T-helper 1 cell treated with Interleukin-12 subunit alpha and Interleukin-12 subunit beta and Interleukin-4 antibody, amounts not matched to agents 30 μg/mL and 1 μg/mL, for 36 hours (primary cell): Measurements from ENCODE around the gene SLC13A3.

Experiments
- H3K27ac Mint-ChIP-seq: one replicate; pipeline ENCODE4 v1.8.0; 2021; ENCODE audit warnings: mild to moderate bottlenecking, mixed read lengths
- H3K27me3 Mint-ChIP-seq: one replicate; pipeline ENCODE4 v1.8.0; 2021; ENCODE audit warnings: low read depth, mixed read lengths
- H3K36me3 Mint-ChIP-seq: one replicate; pipeline ENCODE4 v1.8.0; 2021; ENCODE audit warnings: low read depth, mixed read lengths
- H3K4me1 Mint-ChIP-seq: one replicate; pipeline ENCODE4 v1.8.0; 2021; ENCODE audit warnings: low read depth, mixed read lengths
- H3K4me3 Mint-ChIP-seq: one replicate; pipeline ENCODE4 v1.8.0; 2021; ENCODE audit warnings: mild to moderate bottlenecking, moderate library complexity, mixed read lengths
- H3K9me3 Mint-ChIP-seq: one replicate; pipeline ENCODE4 v1.8.0; 2021; ENCODE audit warnings: mixed read lengths

SLC13A3 gene

DNA sequence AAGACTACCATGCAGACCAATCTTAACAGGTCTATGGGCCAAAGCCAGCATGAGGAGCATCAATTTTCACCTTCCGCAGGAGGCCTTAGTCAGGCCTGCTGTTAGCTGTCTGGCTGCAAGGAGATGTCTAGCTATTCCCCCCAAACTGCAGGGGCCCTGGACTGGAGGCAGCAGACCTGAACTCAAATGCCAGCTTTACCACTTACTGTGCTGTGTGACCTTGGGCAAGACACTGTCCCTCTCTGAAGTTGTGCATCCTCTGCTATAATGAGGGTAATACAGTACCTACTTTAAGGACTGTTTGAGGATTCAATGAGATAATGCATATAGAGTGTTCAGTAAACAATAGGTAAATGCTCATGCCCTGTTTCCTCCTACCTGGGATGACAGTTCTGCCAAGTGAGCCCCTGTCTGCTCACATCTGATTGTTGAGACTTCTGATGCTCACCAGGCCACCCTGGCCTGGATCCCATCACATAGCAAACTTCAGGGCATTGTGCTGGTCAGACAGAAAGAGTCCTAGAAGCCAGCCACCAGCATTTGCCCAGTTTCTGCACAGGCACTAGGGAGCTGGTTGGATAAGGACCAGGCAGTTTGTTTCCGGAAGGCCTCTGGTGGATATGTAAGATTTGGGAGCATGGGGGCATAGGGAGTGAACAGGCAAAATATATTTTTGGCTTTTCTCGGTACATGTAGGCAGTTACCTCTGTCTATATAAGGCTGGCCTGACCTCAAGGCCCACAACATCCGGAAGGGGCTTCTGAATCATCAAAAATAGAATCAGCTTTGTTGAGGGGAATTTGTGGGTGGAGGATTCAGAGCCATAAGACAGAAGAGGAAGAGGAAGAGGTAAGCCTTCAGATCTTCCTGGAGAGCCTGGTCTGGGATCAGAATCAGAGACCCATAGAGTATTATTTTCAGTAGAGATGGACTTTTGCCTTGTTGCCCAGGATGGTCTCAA is 98.5 kb downstream of the SLC13A3 start:
- H3K27me3 Mint-ChIP-seq, result no peaks in the 10 kb centered on the region
- peak overlapping the region; percentile 87 for H3K27ac Mint-ChIP-seq
- peaks cover 47% of the 10 kb centered on the region for H3K4me1 Mint-ChIP-seq
- H3K9me3 Mint-ChIP-seq, result no peaks in the 10 kb centered on the region
- peak overlapping the region; percentile 57 for H3K4me3 Mint-ChIP-seq
- peaks cover 3% of the 10 kb centered on the region for H3K36me3 Mint-ChIP-seq

DNA sequence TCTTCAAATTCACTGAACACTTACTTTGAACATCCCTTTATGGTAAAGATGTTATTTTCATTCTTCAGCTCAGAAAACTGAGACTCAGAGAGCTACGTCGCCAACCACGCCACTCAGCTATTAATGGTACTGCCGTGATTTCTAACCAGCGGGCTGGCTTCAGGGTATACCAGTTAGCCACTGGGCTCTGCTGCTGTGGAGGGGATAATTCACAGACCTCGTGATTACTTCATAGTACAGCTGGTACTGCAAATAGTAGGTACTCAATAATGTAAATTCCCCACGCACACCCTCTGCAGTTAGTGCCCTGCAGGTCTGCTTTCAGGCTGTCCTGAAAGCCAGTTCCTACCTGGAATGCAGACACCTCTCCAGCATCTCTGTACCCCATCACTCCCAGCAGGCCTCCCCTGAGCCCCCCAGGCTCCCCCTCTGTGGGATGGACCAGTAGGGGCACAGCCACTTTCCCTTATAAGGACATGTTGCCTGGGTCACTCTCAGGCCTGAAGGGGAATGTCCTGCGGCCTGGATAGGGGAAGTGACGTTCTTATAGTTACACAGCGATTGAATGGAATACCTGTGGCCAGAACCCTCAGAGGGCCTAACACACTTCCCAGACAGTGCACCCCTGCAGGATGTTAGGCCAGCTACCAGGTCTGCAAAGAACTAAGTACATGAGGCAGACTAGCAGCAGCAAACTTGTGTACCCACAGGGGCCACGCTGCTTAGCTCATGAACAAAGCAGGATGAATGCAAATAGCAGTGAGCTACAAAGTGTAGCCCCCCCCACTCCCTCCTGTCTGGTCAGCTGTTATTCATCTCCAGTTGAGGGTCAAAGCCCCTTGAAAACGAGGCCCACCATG is 99.5 kb downstream of the SLC13A3 start:
- no peak overlapping the region for H3K4me3 Mint-ChIP-seq
- no peaks in the 10 kb centered on the region for H3K27me3 Mint-ChIP-seq
- H3K36me3 Mint-ChIP-seq, result peaks cover 3% of the 10 kb centered on the region
- H3K4me1 Mint-ChIP-seq, result peaks cover 43% of the 10 kb centered on the region
- no peaks in the 10 kb centered on the region for H3K9me3 Mint-ChIP-seq
- peak overlapping the region; percentile 87 for H3K27ac Mint-ChIP-seq

GRCh38 chr20:46550461-46550860 is 100.8 kb downstream of the SLC13A3 start, which contains the start of gene OCSTAMP:
Gene OCSTAMP (minus strand): TSS chr20:46550654. CDS start chr20:46550560, 94 bp downstream.
- Mint-ChIP-seq H3K4me1 (peaks cover 39% of the 10 kb centered on the region), H3K27me3 (no peaks in the 10 kb centered on the region), H3K4me3 (no peak within 1 kb of the TSS), H3K9me3 (no peaks in the 10 kb centered on the region), H3K36me3 (peaks cover 2% of the 10 kb centered on the region), H3K27ac (no peak within 1 kb of the TSS)

- no peak overlapping the region for H3K4me3 Mint-ChIP-seq
- H3K9me3 Mint-ChIP-seq, result no peaks in the 10 kb centered on the region
- no peak overlapping the region for H3K27ac Mint-ChIP-seq
- H3K27me3 Mint-ChIP-seq, result no peaks in the 10 kb centered on the region
- H3K36me3 Mint-ChIP-seq, result no peaks in the 10 kb centered on the region
- peaks cover 41% of the 10 kb centered on the region for H3K4me1 Mint-ChIP-seq
Observed at GRCh38 chr20:46549188-46549972, 101.9 kb downstream of the SLC13A3 start.

DNA sequence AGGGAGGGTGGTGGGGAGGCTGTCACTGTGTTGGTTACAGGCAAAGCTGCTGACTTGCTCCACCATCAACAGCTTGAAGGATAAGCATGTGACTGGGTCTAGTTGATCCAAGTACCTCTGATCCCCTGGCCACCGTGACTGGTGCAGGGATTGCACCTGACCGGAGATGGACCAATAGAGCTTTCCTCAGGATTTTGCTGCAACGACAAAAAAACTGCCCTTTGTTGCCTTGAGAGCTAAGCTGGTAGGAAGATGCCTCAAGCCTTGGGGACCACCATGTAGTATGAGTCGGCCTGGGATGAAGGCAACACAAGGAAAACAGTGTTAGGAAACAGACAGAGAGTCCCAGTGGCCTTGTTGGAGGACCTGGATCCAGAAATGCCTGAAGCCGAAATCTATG is 102.6 kb downstream of the SLC13A3 start:
- Mint-ChIP-seq H3K4me3 (no peak overlapping the region), H3K9me3 (no peaks in the 10 kb centered on the region), H3K36me3 (no peaks in the 10 kb centered on the region), H3K4me1 (peaks cover 41% of the 10 kb centered on the region), H3K27ac (no peak overlapping the region), H3K27me3 (no peaks in the 10 kb centered on the region)

- Mint-ChIP-seq H3K9me3 (no peaks in the 10 kb centered on the region), H3K36me3 (no peaks in the 10 kb centered on the region), H3K4me3 (no peak overlapping the region), H3K4me1 (peaks cover 38% of the 10 kb centered on the region), H3K27me3 (no peaks in the 10 kb centered on the region), H3K27ac (no peak overlapping the region)
Observed at GRCh38 chr20:46547995-46548394, 103.3 kb downstream of the SLC13A3 start.

- no peak overlapping the region for H3K27ac Mint-ChIP-seq
- H3K9me3 Mint-ChIP-seq, result no peaks in the 10 kb centered on the region
- H3K27me3 Mint-ChIP-seq, result no peaks in the 10 kb centered on the region
- peaks cover 28% of the 10 kb centered on the region for H3K4me1 Mint-ChIP-seq
- H3K4me3 Mint-ChIP-seq, result no peak overlapping the region
- H3K36me3 Mint-ChIP-seq, result no peaks in the 10 kb centered on the region
Observed at GRCh38 chr20:46546936-46547335, 104.3 kb downstream of the SLC13A3 start.

DNA sequence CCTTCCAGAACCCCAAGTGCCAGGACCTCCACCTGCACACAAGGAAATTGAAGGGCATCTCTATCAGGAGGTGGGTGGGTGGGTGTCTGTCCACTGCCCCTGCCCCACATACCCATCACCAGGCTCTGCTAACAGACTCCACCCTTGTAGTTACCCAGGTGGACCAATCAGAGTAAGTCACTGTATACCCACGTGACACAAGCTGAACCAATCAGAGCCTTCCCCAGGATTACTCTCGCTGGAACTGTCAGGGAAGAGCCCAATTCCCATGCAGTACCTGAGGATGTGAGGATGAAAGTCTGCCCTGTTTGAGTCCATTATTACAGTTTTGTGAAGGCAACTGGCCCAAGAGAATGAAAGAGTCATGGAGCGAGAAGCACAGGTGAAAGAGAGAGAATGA is 105.0 kb downstream of the SLC13A3 start:
- Mint-ChIP-seq H3K27me3 (no peaks in the 10 kb centered on the region), H3K27ac (no peak overlapping the region), H3K36me3 (no peaks in the 10 kb centered on the region), H3K9me3 (no peaks in the 10 kb centered on the region), H3K4me3 (no peak overlapping the region), H3K4me1 (peaks cover 23% of the 10 kb centered on the region)

DNA sequence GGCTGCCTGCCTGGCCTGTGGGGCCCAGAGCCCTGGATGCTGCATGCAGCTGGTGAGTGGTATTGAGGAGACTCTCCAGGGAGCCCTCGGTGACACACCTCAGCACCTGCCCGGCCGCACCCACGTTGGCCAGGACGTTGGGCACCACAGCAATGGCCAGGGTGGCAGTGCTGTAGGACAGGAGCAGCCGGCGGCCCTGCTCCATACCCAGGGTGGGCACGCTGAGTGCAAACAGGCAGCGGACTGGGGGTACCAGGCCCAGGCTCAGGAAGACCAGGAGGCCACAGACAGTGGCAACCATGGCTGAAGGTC is 105.5 kb downstream of the SLC13A3 start:
- Mint-ChIP-seq H3K36me3 (no peaks in the 10 kb centered on the region), H3K27ac (peak overlapping the region; percentile 34), H3K4me3 (no peak overlapping the region), H3K4me1 (peaks cover 21% of the 10 kb centered on the region), H3K27me3 (no peaks in the 10 kb centered on the region), H3K9me3 (no peaks in the 10 kb centered on the region)

DNA sequence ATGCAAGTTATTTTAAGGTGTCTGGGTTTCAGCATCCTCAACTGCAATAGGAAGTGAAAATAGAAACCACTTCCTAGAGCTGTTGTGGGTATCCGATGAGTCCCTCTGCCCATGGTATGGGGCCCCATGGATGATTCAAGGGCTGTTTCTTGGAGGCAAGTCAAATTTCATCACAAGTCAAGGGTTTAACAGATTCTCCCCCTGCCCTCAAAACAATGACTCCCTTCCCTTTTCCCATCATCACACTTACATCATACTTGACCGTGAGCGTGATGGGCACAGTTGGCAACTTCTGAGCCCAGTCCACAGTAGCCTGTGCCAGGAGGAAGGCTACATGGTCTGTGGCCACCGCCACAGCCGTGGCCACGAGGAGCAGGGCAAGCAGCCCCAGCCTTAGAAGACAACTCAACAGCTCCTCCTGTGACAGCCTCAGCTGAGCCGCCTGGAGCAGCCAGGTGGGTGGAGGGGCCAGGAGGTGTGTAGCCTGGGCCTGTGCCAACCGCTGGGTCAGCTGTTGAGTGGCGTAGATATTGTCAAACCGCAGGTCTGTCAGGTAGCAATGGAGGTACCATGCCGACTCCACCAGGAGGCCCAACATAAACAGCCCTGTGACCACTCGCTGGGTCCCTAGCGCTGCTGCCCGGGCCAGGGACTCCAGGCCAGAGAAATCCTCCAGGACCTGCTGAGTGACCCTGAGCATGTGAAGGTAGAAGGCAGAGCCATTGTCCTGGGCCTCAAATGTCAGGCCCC is 106.0 kb downstream of the SLC13A3 start:
- Mint-ChIP-seq H3K27me3 (no peaks in the 10 kb centered on the region), H3K36me3 (no peaks in the 10 kb centered on the region), H3K9me3 (no peaks in the 10 kb centered on the region), H3K27ac (peak overlapping the region; percentile 89), H3K4me1 (peaks cover 17% of the 10 kb centered on the region), H3K4me3 (peak overlapping the region; percentile 58)

- Mint-ChIP-seq H3K27ac (no peak overlapping the region), H3K4me1 (peaks cover 15% of the 10 kb centered on the region), H3K27me3 (no peaks in the 10 kb centered on the region), H3K9me3 (no peaks in the 10 kb centered on the region), H3K4me3 (no peak overlapping the region), H3K36me3 (no peaks in the 10 kb centered on the region)
Observed at GRCh38 chr20:46544576-46544975, 106.7 kb downstream of the SLC13A3 start.

- Mint-ChIP-seq H3K4me3 (no peak overlapping the region), H3K4me1 (peaks cover 19% of the 10 kb centered on the region), H3K36me3 (no peaks in the 10 kb centered on the region), H3K9me3 (no peaks in the 10 kb centered on the region), H3K27ac (peak overlapping the region; percentile 39), H3K27me3 (peaks cover 4% of the 10 kb centered on the region)
Observed at GRCh38 chr20:46543959-46544358, 107.3 kb downstream of the SLC13A3 start.

DNA sequence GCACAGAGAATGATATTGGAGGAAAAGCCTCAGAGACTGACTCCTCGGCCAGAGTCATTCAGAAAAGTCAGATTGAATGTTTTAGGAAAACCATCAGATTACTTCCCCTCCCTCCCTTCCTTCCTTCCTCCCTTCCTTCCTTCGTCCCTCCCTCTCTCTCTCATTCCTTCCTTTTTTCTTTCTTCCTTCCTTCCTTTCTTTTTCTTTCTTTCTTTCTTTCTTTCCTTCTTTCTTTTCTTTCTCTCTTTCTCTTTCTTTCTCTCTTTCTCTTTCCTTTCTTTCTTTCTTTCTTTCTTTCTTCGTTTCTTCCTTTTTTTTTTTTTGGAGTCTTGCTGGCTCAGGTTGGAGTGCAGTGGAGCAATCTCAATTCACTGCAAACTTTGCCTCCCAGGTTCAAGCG is 108.2 kb downstream of the SLC13A3 start:
- Mint-ChIP-seq H3K27ac (no peak overlapping the region), H3K27me3 (peaks cover 9% of the 10 kb centered on the region), H3K36me3 (no peaks in the 10 kb centered on the region), H3K9me3 (no peaks in the 10 kb centered on the region), H3K4me3 (no peak overlapping the region), H3K4me1 (peaks cover 19% of the 10 kb centered on the region)
